Upper lobe of right lung (tissue), 1 donor: ENCODE measurements around the gene EFTUD2. TPM values are rescaled to one million over a fixed set of nuclear protein-coding genes. Genes with fewer than 3 reads are reported as not detected.
A peak's percentile ranks its signal among the peaks of the same experiment; 100 is the strongest.

Experiments used
- ATAC-seq: fragments of 200-7000 bp; cut with Tn5 transposase; one replicate; pipeline ENCODE4 v1.9.1; 2020; ENCODE audit warnings: mild to moderate bottlenecking, moderate library complexity
- DNase-seq: peaks from one replicate; pipeline ENCODE4 v3.0.0-alpha.2; 2020
- H3K27ac ChIP-seq: fragments of 200-600 bp; one replicate; pipeline ENCODE4 v1.8.0; 2022
- H3K27me3 ChIP-seq: fragments of 200-600 bp; one replicate; pipeline ENCODE4 v1.8.0; 2022; ENCODE audit warnings: mild to moderate bottlenecking
- H3K36me3 ChIP-seq: fragments of 200-600 bp; one replicate; pipeline ENCODE4 v1.8.0; 2022
- H3K4me1 ChIP-seq: fragments of 200-600 bp; one replicate; pipeline ENCODE4 v1.8.0; 2022
- H3K4me3 ChIP-seq: fragments of 200-600 bp; one replicate; pipeline ENCODE4 v1.8.0; 2022; ENCODE audit warnings: mild to moderate bottlenecking
- H3K9me3 ChIP-seq: fragments of 200-600 bp; one replicate; pipeline ENCODE4 v1.8.0; 2022
- intact Hi-C: fragments of 100-400 bp; cut with DNase I; formaldehyde crosslinking; loops from one replicate; pipeline ENCODE4 v1.11.0; 2022
- total RNA-seq: library from RNA; stranded (reverse); fragmentation: NEBNext Ultra II Directional; extraction: Animal tissue kit (Norgen Biotek cat#: 25700); gene quantifications from one replicate; pipeline ENCODE4 v1.2.1, GENCODE V29; 2021
- TF ChIP-seq, protein P1 (sequence below): fragments of 200-600 bp; IDR thresholded peaks from one replicate; pipeline ENCODE4 v1.8.0; 2022; ENCODE audit warnings: antibody characterized with exemption
- donor health status: DM: no; HTN: yes; CAD: no; lungs with severe emphysema.

Gene EFTUD2
- total RNA-seq, 1 donor from 2014 or later, result 74.4 TPM

DNA sequence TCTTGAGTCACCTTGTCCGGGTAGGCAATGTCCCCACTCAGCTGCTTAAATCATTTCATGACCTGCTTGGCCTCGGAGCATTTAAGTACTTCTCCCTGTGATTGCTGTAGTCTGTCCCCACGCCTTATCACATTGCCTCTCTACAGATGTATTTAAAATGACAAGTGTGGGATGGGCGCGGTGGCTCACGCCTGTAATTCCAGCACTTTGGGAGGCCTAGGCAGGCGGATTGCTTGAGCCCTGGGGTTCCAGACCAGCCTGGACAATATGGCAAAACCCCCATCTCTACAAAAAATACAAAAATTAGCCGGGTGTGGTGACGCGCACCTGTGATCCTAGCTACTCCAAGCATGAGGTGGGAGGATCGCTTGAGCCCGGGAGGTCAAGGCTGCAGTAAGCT, 67.9 kb downstream of the EFTUD2 start:
- no peaks in the 10 kb centered on the region for H3K36me3 ChIP-seq
- intact Hi-C loops, result no loop called here
- TF ChIP-seq, protein P1, sequence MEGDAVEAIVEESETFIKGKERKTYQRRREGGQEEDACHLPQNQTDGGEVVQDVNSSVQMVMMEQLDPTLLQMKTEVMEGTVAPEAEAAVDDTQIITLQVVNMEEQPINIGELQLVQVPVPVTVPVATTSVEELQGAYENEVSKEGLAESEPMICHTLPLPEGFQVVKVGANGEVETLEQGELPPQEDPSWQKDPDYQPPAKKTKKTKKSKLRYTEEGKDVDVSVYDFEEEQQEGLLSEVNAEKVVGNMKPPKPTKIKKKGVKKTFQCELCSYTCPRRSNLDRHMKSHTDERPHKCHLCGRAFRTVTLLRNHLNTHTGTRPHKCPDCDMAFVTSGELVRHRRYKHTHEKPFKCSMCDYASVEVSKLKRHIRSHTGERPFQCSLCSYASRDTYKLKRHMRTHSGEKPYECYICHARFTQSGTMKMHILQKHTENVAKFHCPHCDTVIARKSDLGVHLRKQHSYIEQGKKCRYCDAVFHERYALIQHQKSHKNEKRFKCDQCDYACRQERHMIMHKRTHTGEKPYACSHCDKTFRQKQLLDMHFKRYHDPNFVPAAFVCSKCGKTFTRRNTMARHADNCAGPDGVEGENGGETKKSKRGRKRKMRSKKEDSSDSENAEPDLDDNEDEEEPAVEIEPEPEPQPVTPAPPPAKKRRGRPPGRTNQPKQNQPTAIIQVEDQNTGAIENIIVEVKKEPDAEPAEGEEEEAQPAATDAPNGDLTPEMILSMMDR, result no peak
- H3K4me3 ChIP-seq, result no peak overlapping the region
- peaks cover 61% of the 10 kb centered on the region for H3K27me3 ChIP-seq
- no peaks in the 10 kb centered on the region for H3K9me3 ChIP-seq
- DNase-seq (no peak), ATAC-seq (no peak)
- H3K4me1 ChIP-seq, result no peaks in the 10 kb centered on the region
- no peak overlapping the region for H3K27ac ChIP-seq

DNA sequence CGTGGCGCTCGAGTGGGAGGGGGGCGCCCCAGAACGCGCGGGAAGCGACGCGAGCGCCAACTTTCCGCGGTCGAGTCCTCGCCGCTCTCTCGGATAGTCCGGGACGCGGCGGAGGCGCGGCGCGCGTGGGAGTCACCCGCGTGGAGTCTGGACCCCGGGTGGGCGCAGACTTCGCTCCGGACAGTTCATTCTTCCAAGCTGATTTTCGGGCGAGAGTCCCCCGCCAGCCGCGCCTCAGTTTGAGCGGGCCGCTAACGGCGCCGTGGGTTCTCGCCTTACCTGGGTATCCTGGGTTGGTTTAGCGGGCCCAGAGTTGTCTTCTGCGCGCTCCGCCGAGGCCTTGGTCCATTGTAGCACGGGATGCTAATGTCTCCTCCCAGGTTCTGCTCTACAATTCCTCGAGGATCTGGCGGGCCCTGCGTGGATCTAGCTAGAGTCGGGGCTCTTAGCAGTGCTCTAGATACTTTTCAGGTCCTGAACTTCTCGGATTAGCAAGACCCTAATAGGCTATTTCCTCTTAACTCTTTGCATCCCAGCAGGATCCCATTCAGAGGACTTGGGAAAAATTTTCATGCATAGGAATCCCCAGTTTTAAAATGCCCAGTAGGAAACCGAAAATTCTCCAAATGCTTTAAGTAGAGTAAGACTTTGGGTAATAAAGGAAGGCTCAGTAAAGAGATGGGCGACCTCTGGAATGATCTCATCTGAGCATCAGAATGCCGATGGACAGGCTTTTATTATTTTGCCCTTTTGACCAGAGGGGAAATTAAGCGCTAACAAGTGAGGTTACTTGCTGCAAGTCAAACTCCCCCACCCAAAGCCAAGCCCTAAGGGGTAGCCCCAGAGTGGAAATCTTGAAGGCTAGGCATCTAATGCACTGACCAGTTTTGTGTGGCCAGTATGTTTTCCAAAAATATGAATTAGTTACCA, 68.6 kb downstream of the EFTUD2 start:
- TF ChIP-seq, protein P1, result no peak
- no peaks in the 10 kb centered on the region for H3K36me3 ChIP-seq
- peak overlapping the region; percentile 49 for H3K4me3 ChIP-seq
- H3K27me3 ChIP-seq, result peaks cover 69% of the 10 kb centered on the region
- no peaks in the 10 kb centered on the region for H3K9me3 ChIP-seq
- peak overlapping the region; percentile 60 for H3K27ac ChIP-seq
- intact Hi-C loops, result no loop called here
- H3K4me1 ChIP-seq, result no peaks in the 10 kb centered on the region
- DNase-seq (peak; percentile 62), ATAC-seq (peak; percentile 48)

DNA sequence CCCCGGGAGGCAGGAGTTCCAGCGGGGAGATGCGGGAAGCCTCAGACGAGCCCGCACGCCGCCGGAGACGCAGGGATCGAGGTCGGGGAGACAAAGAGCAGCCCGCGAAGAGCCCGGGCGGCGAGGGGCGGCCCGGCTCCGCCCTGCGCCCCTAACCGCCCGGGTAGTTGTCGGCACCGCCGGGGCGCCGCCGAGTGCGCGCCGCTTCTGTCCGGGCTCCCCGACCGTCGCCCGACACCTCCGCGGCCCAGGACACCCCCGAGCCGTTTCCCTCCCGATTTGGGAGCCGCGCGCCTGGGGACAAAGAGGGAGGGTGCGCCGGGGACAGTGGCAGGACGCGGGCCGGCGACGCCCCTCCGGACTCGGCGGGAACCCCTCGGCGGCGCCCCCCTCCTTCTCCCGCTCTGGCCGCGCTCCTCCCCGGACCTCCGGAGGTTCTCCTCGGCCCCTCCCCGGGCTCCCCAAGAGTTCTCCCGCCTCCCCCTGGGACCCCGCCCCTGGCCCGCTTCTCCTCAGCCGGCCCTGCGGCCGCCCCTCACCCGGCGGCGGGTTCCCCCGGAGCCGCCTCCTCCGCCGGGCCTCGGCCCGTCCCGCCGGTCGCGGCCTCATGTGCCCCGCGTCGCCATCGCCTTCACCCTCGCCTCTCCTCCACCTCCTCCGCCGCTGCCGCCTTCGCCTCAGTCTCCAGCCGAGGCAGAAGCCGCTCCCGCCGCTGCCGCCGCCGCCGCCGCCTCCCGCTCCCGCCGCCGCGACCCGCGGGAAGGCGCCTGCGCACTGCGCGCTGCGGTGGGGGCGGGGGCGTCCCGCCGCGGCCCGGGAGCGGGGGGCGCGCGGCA, 69.5 kb downstream of the EFTUD2 start, which contains the start of gene GJC1:
TSS of gene GJC1 (minus strand) at position 765 of the 836 bp plus-strand sequence. CDS start 24,470 bp downstream, outside the sequence.
- peaks cover 75% of the 10 kb centered on the region for H3K27me3 ChIP-seq
- H3K4me3 ChIP-seq, result peak within 1 kb of the TSS; percentile 49
- H3K4me1 ChIP-seq, result no peaks in the 10 kb centered on the region
- no peaks in the 10 kb centered on the region for H3K36me3 ChIP-seq
- ATAC-seq, result peak; percentile 64
- TF ChIP-seq, protein P1, result no peak
- intact Hi-C loops, result no loop called here
- H3K27ac ChIP-seq, result peak within 1 kb of the TSS; percentile 71
- no peaks in the 10 kb centered on the region for H3K9me3 ChIP-seq
- DNase-seq, result peak; percentile 69

DNA sequence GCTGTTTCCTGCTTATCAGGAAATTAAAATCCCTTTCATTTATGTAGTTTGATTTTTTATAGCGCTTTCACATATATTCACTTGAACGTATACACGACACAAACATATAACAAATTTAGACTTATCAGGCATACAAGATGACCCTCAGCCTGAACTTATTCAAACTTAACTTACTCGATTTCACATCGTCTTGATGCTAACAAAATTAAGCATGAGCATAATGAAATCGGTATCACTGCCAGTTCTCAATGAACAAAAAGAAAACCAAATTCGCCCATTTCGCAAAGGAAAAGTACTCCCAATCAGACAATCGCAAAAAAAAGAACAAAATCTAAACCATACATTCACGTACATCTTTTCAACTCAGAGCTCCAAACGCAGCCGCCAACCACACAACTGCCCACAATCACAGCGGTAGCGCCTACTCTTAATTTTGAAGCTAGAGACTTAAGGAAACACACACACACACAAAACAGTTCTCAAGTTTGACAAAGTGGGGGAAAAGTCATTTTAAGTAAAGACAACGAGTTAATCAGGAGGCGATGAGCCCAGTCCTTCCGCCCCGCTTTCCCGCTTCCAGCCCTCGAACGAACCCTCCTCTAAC, 70.2 kb downstream of the EFTUD2 start:
- no peak for DNase-seq
- TF ChIP-seq, protein P1, result no peak
- ATAC-seq, result no peak
- H3K27me3 ChIP-seq, result peaks cover 80% of the 10 kb centered on the region
- no peaks in the 10 kb centered on the region for H3K4me1 ChIP-seq
- H3K27ac ChIP-seq, result peak overlapping the region; percentile 71
- no peaks in the 10 kb centered on the region for H3K9me3 ChIP-seq
- H3K36me3 ChIP-seq, result no peaks in the 10 kb centered on the region
- intact Hi-C loops, result no loop called here
- H3K4me3 ChIP-seq, result peak overlapping the region; percentile 49

DNA sequence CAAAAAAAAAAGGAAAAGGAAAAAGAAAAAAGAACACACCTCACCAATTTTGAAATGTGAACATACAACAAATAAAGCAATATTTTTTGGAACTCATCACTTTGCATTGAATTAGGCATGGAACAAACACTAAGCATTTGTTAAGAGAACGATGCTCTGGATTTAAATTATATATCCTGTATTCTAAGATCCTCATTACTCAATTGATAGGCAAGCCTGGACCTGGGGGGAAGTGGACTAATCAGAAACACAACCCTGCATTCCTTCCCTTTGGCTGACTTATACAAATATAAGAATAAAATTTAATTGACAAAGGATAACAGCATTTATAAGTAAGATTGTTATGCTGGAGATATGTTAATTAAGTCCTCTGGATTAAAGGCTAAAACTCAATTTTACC, 71.4 kb downstream of the EFTUD2 start:
- no peaks in the 10 kb centered on the region for H3K36me3 ChIP-seq
- peak overlapping the region; percentile 49 for H3K4me3 ChIP-seq
- intact Hi-C loops, result no loop called here
- no peaks in the 10 kb centered on the region for H3K9me3 ChIP-seq
- ATAC-seq, result no peak
- no peak overlapping the region for H3K27ac ChIP-seq
- TF ChIP-seq, protein P1, result no peak
- no peaks in the 10 kb centered on the region for H3K4me1 ChIP-seq
- DNase-seq, result no peak
- peaks cover 79% of the 10 kb centered on the region for H3K27me3 ChIP-seq
